IPS-11a (cell line): ENCODE measurements around the gene ARSJ.
"Not testable (repeated sequence)": the region's sequence is repeated elsewhere in the genome, so short reads cannot be mapped to it uniquely, and the experiment has no call there.

Source experiments
- H3K4me3 ChIP-seq: one replicate; pipeline ENCODE4 v1.5.1; 2013; ENCODE audit warnings: low read depth, low read length, control low read depth

Gene ARSJ

GRCh38 chr4:113958766-113959538 lies 20.5 kb downstream of the ARSJ start:
- no peak overlapping the region for H3K4me3 ChIP-seq

GRCh38 chr4:113957956-113958355 lies 21.5 kb downstream of the ARSJ start:
- no peak overlapping the region for H3K4me3 ChIP-seq

GRCh38 chr4:113955948-113956347 lies 23.5 kb downstream of the ARSJ start:
- no peak overlapping the region for H3K4me3 ChIP-seq

GRCh38 chr4:113955411-113955810 lies 24.0 kb downstream of the ARSJ start:
- H3K4me3 ChIP-seq, result no peak overlapping the region

GRCh38 chr4:113953888-113954287 lies 25.6 kb downstream of the ARSJ start:
- H3K4me3 ChIP-seq, result no peak overlapping the region

- H3K4me3 ChIP-seq, result no peak overlapping the region
These were observed 26.9 kb downstream of the ARSJ start for GRCh38 chr4:113952452-113953029.

GRCh38 chr4:113951263-113951662 lies 28.2 kb downstream of the ARSJ start:
- H3K4me3 ChIP-seq, result no peak overlapping the region

GRCh38 chr4:113950207-113950606 lies 29.2 kb downstream of the ARSJ start:
- no peak overlapping the region for H3K4me3 ChIP-seq

GRCh38 chr4:113947484-113947883 lies 32.0 kb downstream of the ARSJ start:
- H3K4me3 ChIP-seq, result no peak overlapping the region

GRCh38 chr4:113945906-113946305 lies 33.5 kb downstream of the ARSJ start:
- no peak overlapping the region for H3K4me3 ChIP-seq

- H3K4me3 ChIP-seq, result no peak overlapping the region
These were observed 35.6 kb downstream of the ARSJ start for GRCh38 chr4:113943863-113944262.

- H3K4me3 ChIP-seq, result no peak overlapping the region
These were observed 36.4 kb downstream of the ARSJ start for GRCh38 chr4:113943085-113943484.

GRCh38 chr4:113941836-113942235 lies 37.6 kb downstream of the ARSJ start:
- no peak overlapping the region for H3K4me3 ChIP-seq

- H3K4me3 ChIP-seq, result not testable (repeated sequence)
These were observed 39.3 kb downstream of the ARSJ start for GRCh38 chr4:113940103-113940502.

GRCh38 chr4:113935190-113935589 lies 44.3 kb downstream of the ARSJ start:
- H3K4me3 ChIP-seq, result no peak overlapping the region

- not testable (repeated sequence) for H3K4me3 ChIP-seq
These were observed 54.7 kb downstream of the ARSJ start for GRCh38 chr4:113924706-113925105.

- H3K4me3 ChIP-seq, result no peak overlapping the region
These were observed 58.2 kb downstream of the ARSJ start for GRCh38 chr4:113921089-113921794.

GRCh38 chr4:113919611-113920010 lies 59.8 kb downstream of the ARSJ start:
- H3K4me3 ChIP-seq, result no peak overlapping the region

- H3K4me3 ChIP-seq, result no peak overlapping the region
These were observed 60.3 kb downstream of the ARSJ start for GRCh38 chr4:113919145-113919544.

- H3K4me3 ChIP-seq, result no peak overlapping the region
These were observed 70.6 kb downstream of the ARSJ start for GRCh38 chr4:113908829-113909228.

- H3K4me3 ChIP-seq, result no peak overlapping the region
These were observed 71.9 kb downstream of the ARSJ start for GRCh38 chr4:113907559-113907958.

GRCh38 chr4:113905301-113905700 lies 74.1 kb downstream of the ARSJ start:
- H3K4me3 ChIP-seq, result no peak overlapping the region
